GM19193 (cell line): Measurements from ENCODE around the gene CPA5.

Experiments used
- POLR2A ChIP-seq: IDR thresholded peaks from 4 replicates; pipeline ENCODE4 v1.6.1; 2011; ENCODE audit not compliant: insufficient read depth, insufficient read length; ENCODE audit errors: extremely low read depth

The CPA5 gene, protein sequence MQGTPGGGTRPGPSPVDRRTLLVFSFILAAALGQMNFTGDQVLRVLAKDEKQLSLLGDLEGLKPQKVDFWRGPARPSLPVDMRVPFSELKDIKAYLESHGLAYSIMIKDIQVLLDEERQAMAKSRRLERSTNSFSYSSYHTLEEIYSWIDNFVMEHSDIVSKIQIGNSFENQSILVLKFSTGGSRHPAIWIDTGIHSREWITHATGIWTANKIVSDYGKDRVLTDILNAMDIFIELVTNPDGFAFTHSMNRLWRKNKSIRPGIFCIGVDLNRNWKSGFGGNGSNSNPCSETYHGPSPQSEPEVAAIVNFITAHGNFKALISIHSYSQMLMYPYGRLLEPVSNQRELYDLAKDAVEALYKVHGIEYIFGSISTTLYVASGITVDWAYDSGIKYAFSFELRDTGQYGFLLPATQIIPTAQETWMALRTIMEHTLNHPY

GRCh38 chr7:130344271-130344866, at the start of gene CPA5:
Gene CPA5 (plus strand): TSS chr7:130344816. CDS start chr7:130346486, 1,670 bp downstream.
- TF ChIP-seq POLR2A, result no peak

DNA sequence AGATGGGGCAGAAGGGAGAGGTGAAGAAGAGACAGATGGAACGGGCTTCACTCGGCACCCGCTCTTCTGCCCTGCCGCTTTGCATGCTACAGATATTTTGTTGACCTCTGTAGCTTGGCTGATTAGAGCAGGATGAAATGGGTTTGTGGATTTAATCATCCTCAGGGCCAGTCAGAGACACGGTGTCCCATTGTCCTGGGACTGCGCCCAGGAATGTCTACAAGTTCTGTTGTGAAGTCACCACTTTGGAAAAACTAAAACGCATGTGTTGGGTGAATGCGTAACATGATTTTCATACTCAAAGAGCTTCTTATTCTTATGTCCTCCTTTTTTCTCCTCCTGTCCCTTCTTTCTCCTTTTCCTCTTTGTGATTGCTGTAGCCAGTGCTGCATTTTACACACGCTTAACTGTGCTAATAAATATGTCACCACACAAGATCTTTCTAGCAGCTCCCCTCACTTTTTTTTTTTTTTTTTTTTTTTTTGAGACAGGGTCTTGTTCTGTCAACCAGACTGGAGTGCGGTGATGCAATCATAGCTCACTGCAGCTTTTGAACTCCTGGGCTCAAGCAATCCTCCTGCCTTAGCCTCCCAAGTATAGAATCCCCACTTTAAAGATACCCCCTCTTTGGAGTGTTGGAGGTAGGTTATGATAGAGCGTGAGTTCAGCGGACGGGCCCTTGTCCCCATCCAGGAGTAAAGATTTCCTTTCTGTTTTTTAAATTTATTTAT, 48.2 kb upstream of the CPA5 start:
- TF ChIP-seq POLR2A, result no peak

DNA sequence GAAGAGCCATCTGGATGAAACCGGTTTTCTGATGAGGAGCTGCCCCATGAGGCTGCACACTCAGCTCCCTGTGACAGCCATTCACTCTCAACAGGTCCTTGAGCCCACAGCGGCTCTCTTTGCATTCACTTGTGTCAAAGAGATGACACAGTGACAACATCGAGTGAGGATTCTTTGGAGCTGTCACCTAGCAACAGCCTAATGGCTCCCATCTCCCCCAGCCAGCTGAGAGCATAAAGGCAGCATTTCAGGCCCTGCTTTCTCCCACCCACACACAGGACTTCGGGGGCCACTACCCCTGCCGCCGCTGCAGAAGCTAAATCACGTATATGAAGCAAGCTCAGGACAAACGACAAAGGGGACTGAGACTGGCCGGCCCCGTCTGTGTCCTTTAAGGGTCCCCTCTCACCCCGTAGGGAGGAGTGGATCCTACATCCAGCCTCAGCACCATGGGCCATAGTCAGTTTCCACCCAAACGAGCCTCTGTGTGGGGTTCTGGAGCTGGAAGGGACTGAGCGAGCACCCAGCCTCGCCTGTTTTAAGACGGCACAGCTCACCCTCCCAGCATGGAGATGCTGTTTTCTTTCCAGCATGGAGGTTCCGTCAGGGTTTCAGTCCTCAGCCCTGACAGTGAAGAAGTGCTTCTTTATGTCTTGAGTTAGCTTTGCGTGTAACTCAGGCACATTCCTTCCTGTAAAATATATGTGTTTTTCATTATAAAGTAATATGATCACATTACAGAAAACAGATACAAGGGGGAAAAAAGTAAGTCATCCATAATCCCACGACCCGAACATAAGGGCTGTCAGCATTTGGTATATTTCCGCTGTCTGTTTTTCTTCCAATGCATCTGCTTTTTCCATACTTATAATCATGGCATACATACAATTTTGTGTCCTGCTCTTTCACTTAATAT, 46.7 kb upstream of the CPA5 start:
- no peak for TF ChIP-seq POLR2A

DNA sequence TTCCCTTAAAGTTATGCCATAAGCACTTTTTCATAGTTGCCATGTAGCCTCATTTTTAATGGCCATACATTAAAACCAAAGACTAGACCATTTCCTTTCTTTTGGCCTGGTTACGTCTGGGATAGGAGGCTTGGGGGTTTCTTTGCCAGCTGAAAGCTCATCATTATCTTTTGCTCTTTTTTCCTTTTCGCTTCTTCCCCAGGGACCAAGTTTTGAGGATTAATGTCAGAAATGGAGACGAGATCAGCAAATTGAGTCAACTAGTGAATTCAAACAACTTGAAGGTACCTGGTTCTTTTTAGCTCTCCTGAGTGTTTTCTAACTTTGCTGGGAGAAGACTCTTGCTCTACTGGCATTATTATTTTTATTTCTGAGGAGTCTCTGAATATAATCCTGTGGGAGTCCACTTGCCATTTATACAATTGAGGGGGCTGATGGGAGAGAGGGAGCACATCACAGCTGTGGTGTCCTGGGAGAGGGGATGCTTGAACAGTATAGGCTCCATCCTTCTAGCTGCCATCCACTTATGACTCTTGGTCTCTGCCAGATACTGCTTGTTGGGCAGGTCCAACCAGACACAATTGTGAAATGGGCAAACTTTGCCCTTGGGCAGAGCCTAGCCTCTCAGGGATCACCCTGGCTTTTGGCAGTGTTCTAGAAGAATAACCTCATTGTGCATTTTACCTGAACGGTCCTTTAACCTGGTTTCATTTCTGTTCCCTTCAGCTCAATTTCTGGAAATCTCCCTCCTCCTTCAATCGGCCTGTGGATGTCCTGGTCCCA, 45.9 kb upstream of the CPA5 start:
- no peak for TF ChIP-seq POLR2A

- TF ChIP-seq POLR2A, result no peak
Observed at GRCh38 chr7:130299866-130300265, 44.8 kb upstream of the CPA5 start.

DNA sequence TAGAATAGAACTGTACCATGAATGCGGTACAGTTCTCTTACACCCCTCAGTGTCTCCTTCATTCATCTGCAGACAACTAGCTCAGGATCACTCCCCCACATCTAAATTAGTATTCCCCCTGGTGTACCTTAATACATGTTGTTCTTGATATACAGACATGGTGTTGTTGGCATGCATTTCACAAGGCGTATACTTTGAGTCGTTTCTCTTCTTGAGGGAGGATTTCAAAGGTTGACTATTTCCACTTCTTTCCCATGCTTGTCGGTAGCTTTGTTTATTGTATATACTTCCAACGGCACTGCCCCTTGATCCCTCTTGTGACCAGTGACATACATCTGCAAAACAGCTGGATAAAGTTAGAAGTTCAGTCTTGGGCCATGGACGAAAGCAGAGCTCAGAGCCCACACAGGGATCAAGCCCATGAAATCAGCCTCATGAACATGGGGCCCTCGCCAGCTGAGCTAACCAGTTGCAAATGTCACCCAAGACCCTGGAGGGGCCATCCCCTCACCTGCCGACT, 43.1 kb upstream of the CPA5 start:
- no peak for TF ChIP-seq POLR2A

DNA sequence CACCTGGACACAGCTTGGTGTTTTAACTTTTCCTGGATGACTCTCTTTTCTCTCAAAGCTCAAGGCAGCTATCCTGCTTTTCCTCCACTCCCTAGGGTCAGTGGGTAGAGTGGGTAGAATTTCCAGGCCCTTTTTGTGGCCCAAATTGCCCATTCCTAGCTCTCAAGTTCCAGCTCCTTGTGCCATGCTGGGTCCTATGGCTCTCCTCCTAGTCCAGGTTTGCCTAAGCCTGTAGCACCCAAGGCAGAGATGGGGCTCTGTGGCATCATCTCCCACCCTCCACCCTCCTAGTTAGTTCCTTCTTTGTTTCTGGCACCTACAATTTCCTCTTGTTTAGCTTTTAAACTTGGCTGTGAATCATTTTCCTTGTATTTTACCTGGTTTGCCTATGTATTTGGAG, 42.0 kb upstream of the CPA5 start:
- no peak for TF ChIP-seq POLR2A

- no peak for TF ChIP-seq POLR2A
Observed at GRCh38 chr7:130303127-130303526, 41.5 kb upstream of the CPA5 start.

- TF ChIP-seq POLR2A, result no peak
Observed at GRCh38 chr7:130303551-130303950, 41.1 kb upstream of the CPA5 start.

DNA sequence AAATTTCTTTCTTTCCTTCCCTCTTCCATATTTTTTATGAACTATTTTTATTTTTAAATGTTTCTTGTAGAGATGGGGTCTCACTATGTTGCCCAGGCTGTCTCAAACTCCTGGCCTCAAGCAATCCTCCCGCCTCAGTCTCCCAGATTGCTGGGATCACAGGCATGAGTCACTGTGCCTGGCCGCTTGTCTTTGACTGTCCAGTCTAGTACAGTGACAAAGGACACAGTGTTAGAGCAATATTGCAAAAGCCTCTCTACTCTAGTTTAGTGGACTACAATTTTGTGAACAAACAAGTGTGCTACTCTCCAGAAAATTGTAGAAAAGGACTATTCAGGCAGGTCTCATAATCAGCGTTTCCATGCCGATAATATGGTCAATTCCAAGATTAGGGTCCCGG, 40.6 kb upstream of the CPA5 start:
- TF ChIP-seq POLR2A, result no peak

GRCh38 chr7:130304878-130305277, 39.7 kb upstream of the CPA5 start:
- no peak for TF ChIP-seq POLR2A

DNA sequence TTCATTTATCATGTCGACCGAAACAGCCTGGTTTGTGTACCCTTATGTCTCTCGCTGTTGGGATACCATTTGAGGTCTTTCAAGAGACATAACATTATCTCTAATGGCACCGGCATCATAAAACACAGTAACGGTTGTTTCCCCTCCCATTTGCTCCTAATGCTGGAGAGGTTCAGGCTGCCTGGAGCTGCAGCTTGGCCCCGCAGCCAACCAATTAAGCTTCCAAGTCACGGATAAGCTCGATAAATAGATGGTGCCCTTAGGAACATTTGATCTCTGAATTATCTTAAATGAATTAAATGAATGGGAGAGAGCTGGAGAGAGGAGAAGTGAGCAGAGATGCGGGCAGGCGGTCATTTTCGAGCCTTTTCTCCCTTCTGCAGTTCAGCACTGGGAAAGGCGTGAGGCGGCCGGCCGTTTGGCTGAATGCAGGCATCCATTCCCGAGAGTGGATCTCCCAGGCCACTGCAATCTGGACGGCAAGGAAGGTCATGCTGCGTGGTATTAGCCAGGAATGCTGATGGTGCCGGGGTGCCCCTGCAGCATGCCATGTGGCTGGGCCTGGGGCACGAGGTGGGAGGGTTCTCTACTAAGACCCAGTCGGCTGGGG, 39.1 kb upstream of the CPA5 start:
- TF ChIP-seq POLR2A, result no peak

DNA sequence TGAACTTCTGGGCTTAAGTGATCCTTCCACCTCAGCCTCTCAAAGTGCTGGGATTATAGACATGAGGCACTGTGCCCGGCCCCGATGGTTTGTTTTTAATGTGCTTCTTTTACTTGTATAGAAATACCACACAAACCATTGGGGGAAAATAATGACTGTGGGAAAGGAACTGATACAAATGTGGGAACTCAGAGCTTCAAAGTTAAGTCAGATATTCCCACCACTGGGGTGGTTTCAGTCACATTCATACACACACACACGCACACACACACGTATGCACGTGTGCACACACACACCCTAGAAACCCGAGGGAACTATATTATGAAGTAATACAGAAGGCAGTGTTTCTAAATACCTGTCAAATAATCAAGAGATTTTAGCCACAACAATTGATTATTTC, 34.6 kb upstream of the CPA5 start:
- no peak for TF ChIP-seq POLR2A
